Hindlimb muscle (tissue), 1 donor: Measurements from ENCODE around the gene CREB1. TPM values are rescaled to one million over a fixed set of nuclear protein-coding genes. Genes with fewer than 3 reads are reported as not detected.

Experiments
- DNase-seq: peaks from one replicate; pipeline ENCODE4 v3.0.0-alpha.2; 2013
- polyA plus RNA-seq: library from polyadenylated mRNA; unstranded; fragments of 120-200 nt; gene quantifications from one replicate; pipeline ENCODE4 v1.2.1, GENCODE V29; 2013; ENCODE audit not compliant: insufficient read length

Gene CREB1
- polyA plus RNA-seq, 1 donor = 35.3 TPM

GRCh38 chr2:207543272-207543671, 13.5 kb downstream of the CREB1 start:
- DNase-seq = no peak

GRCh38 chr2:207546822-207547221, 17.1 kb downstream of the CREB1 start:
- no peak for DNase-seq

- no peak for DNase-seq
Observed at GRCh38 chr2:207549145-207549544, 19.4 kb downstream of the CREB1 start.

- DNase-seq = no peak
Observed at GRCh38 chr2:207558079-207558491, 28.3 kb downstream of the CREB1 start.

- DNase-seq = no peak
Observed at GRCh38 chr2:207561386-207562080, 31.8 kb downstream of the CREB1 start.

- DNase-seq = no peak
Observed at GRCh38 chr2:207565736-207566500, 36.2 kb downstream of the CREB1 start.

- no peak for DNase-seq
Observed at GRCh38 chr2:207567671-207568070, 37.9 kb downstream of the CREB1 start.

GRCh38 chr2:207571370-207571769, 41.6 kb downstream of the CREB1 start:
- DNase-seq = no peak

GRCh38 chr2:207584952-207585351, 55.2 kb downstream of the CREB1 start:
- DNase-seq = no peak

GRCh38 chr2:207587305-207587704, 57.5 kb downstream of the CREB1 start:
- DNase-seq = no peak

GRCh38 chr2:207589143-207589542, 59.4 kb downstream of the CREB1 start:
- DNase-seq = no peak

- DNase-seq = no peak
Observed at GRCh38 chr2:207593277-207593676, 63.5 kb downstream of the CREB1 start.

GRCh38 chr2:207594264-207594663, 64.5 kb downstream of the CREB1 start:
- no peak for DNase-seq

- DNase-seq = no peak
Observed at GRCh38 chr2:207594731-207595130, 65.0 kb downstream of the CREB1 start.

- no peak for DNase-seq
Observed at GRCh38 chr2:207599636-207600035, 69.9 kb downstream of the CREB1 start.

GRCh38 chr2:207600231-207600630, 70.5 kb downstream of the CREB1 start:
- no peak for DNase-seq

- no peak for DNase-seq
Observed at GRCh38 chr2:207601774-207602173, 72.0 kb downstream of the CREB1 start.

- no peak for DNase-seq
Observed at GRCh38 chr2:207603486-207603885, 73.7 kb downstream of the CREB1 start.

GRCh38 chr2:207606399-207606798, 76.6 kb downstream of the CREB1 start:
- no peak for DNase-seq

GRCh38 chr2:207606829-207607228, 77.1 kb downstream of the CREB1 start:
- DNase-seq = no peak

GRCh38 chr2:207612714-207613113, 83.0 kb downstream of the CREB1 start:
- DNase-seq = no peak

GRCh38 chr2:207614824-207615223, 85.1 kb downstream of the CREB1 start:
- DNase-seq = no peak

- DNase-seq = no peak
Observed at GRCh38 chr2:207616185-207616584, 86.4 kb downstream of the CREB1 start.

GRCh38 chr2:207617011-207617671, 87.4 kb downstream of the CREB1 start:
- DNase-seq = no peak
